ENCODE data around the gene ACTL6B. TPM values are rescaled to one million over a fixed set of nuclear protein-coding genes. Genes with fewer than 3 reads are reported as not detected.

The ACTL6B gene
- polyA plus RNA-seq, 2 of the 4 experiments (the other 2 are of a cell fraction), result not detected

- ATAC-seq (no peak), FAIRE-seq (no peak), DNase-seq (ENCODE audit: low read depth in 1 of 2, low spot score in 1 of 2) (no peak)
- CTCF ChIA-PET, result interaction anchor here (0.5 to 4.8 kb wide), 10 partner anchors 16 to 245 kb away, joined by 3 to 32 read pairs (median 4); partner anchors contain the start of genes GIGYF1 and SLC12A9
- 72% methylated on average over 8 of the region's 8 CpGs for WGBS (ENCODE audit: missing lambda C conversion rate)
- Histone ChIP-seq H3K4me1 (0 out of 3 replicates have a peak, but pooled peaks cover 8% of the 10 kb centered on the region), H3K4me2 (no peak overlapping the region), H3K4me3 (no peak overlapping the region), H3K27ac (no peak overlapping the region), H3K9me3 (no peaks in the 10 kb centered on the region)
- TF ChIP-seq EHMT2 (IDR thresholded peaks at IDR 0.05; ENCODE audit: low read depth), result no peak
- no peak for TF ChIP-seq HES2 (IDR thresholded peaks at IDR 0.05)
- no peak for TF ChIP-seq SREBF2 (IDR thresholded peaks at IDR 0.05)
- TF ChIP-seq ZNF302 (CRISPR knock-in tag; IDR thresholded peaks at IDR 0.05), result no peak
- no peak for TF ChIP-seq BHLHE40 (IDR thresholded peaks at IDR 0.05; ENCODE audit: low read depth, low read length)
- TF ChIP-seq, protein P1, sequence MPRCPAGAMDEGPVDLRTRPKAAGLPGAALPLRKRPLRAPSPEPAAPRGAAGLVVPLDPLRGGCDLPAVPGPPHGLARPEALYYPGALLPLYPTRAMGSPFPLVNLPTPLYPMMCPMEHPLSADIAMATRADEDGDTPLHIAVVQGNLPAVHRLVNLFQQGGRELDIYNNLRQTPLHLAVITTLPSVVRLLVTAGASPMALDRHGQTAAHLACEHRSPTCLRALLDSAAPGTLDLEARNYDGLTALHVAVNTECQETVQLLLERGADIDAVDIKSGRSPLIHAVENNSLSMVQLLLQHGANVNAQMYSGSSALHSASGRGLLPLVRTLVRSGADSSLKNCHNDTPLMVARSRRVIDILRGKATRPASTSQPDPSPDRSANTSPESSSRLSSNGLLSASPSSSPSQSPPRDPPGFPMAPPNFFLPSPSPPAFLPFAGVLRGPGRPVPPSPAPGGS (IDR thresholded peaks at IDR 0.05), result no peak
- TF ChIP-seq, protein P2, sequence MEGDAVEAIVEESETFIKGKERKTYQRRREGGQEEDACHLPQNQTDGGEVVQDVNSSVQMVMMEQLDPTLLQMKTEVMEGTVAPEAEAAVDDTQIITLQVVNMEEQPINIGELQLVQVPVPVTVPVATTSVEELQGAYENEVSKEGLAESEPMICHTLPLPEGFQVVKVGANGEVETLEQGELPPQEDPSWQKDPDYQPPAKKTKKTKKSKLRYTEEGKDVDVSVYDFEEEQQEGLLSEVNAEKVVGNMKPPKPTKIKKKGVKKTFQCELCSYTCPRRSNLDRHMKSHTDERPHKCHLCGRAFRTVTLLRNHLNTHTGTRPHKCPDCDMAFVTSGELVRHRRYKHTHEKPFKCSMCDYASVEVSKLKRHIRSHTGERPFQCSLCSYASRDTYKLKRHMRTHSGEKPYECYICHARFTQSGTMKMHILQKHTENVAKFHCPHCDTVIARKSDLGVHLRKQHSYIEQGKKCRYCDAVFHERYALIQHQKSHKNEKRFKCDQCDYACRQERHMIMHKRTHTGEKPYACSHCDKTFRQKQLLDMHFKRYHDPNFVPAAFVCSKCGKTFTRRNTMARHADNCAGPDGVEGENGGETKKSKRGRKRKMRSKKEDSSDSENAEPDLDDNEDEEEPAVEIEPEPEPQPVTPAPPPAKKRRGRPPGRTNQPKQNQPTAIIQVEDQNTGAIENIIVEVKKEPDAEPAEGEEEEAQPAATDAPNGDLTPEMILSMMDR (IDR thresholded peaks at IDR 0.05), result no peak
- no peak for TF ChIP-seq TFCP2L1 (CRISPR knock-in tag; IDR thresholded peaks at IDR 0.05)
- no peak for TF ChIP-seq HDAC2 (IDR thresholded peaks at IDR 0.05)
- TF ChIP-seq CBX2 (IDR thresholded peaks at IDR 0.05; ENCODE audit: borderline replicate concordance, low read depth), result no peak
- POLR2A ChIA-PET, result no interaction called here
Measured at GRCh38 chr7:100607111-100607510, 49.1 kb downstream of the ACTL6B start.

- 93% methylated on average over 12 of the region's 12 CpGs for WGBS (ENCODE audit: missing lambda C conversion rate)
- no peak for DNase-seq (ENCODE audit: low read depth in 1 of 2, low spot score in 1 of 2)
- no peak overlapping the region; a peak in 1 of 6 replicates for H3K27ac ChIP-seq
- peak overlapping the region; percentile 100; the same call in 2 of the 3 replicates for H3K4me2 ChIP-seq
- H3K9me3 ChIP-seq, result no peaks in the 10 kb centered on the region
- ATAC-seq, result no peak
- no peak for FAIRE-seq
- no peak overlapping the region for H3K4me3 ChIP-seq
- H3K4me1 ChIP-seq, result 0 out of 3 replicates have a peak, but pooled peaks cover 8% of the 10 kb centered on the region
- ChIA-PET CTCF (interaction anchor here (1.0 to 4.8 kb wide), 10 partner anchors 11 to 141 kb away, joined by 3 to 32 read pairs (median 7); partner anchors contain the start of genes FBXO24, GIGYF1 and LRCH4), POLR2A (interaction anchor here (1.6 kb wide), 1 partner anchor 20 kb away, joined by 7 read pairs; the partner anchor contains the start of genes FBXO24 and LRCH4)
- TF ChIP-seq, protein P2 (IDR thresholded peaks at IDR 0.05), result no peak
- TF ChIP-seq BHLHE40 (IDR thresholded peaks at IDR 0.05; ENCODE audit: low read depth, low read length) (no peak), RNF2 (IDR thresholded peaks at IDR 0.05; ENCODE audit: borderline replicate concordance, low read depth) (no peak), ATOH8 (CRISPR knock-in tag; IDR thresholded peaks at IDR 0.05; ENCODE audit: low read depth) (no peak), HEYL (CRISPR knock-in tag; IDR thresholded peaks at IDR 0.05) (no peak), CHD2 (IDR thresholded peaks at IDR 0.05; ENCODE audit: low read length, partially characterized antibody) (no peak), MAX (IDR thresholded peaks at IDR 0.05) (no peak)
- TF ChIP-seq, protein P1 (IDR thresholded peaks at IDR 0.05), result no peak
Measured at GRCh38 chr7:100606313-100606712, 49.9 kb downstream of the ACTL6B start.
